Stimulated activated CD4-positive, alpha-beta T cell treated with anti-CD3 and anti-CD28 coated beads, TNF-alpha, amount 100 ng/mL, for 1 hour (primary cell): ENCODE results near the gene TNFRSF6B.
A peak's percentile ranks its signal among the peaks of the same experiment; 100 is the strongest.

Source experiments
- DNase-seq, 3 donors: peaks; one replicate each; pipeline ENCODE4 v3.0.0-alpha.2; 2020; ENCODE audit warnings: low read depth in 3 of 3, low spot score in 1 of 3

Gene TNFRSF6B

DNA sequence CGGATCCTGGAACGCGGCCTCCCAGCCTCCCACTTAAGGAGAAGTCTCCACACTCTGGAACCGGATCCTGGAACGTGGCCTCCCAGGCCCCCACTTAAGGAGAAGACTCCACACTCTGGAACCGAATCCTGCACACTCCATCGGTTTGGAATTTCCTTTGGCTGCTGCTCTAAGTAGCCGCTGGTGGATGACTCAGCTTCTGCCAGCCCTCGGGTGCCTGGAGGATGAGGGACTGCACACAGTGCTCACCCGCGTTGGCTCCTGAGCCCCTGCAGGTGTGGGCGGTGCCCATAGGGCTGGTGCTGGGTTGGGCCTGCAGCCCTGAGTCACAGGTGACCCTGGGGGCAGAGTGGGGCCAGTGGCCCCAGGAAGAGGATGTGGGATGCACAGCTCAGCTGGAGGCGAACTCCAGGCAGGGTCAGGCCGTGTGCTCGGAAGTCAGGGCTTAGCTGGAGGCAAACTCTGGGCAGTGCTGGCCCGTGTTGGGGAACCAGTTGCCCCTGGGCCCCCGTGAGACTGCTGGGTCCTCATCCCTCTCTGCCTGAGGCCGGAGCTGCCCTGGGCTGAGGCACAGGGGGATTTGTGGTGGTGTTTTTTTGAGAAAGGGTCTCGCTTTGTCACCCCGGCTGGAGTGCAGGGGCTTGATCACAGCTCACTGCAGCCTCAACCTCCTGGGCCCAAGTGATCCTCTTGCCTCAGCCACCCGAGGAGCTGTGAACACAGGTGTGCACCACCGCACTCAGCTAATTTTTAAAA is 13.9 kb upstream of the TNFRSF6B start:
- DNase-seq = no peak

DNA sequence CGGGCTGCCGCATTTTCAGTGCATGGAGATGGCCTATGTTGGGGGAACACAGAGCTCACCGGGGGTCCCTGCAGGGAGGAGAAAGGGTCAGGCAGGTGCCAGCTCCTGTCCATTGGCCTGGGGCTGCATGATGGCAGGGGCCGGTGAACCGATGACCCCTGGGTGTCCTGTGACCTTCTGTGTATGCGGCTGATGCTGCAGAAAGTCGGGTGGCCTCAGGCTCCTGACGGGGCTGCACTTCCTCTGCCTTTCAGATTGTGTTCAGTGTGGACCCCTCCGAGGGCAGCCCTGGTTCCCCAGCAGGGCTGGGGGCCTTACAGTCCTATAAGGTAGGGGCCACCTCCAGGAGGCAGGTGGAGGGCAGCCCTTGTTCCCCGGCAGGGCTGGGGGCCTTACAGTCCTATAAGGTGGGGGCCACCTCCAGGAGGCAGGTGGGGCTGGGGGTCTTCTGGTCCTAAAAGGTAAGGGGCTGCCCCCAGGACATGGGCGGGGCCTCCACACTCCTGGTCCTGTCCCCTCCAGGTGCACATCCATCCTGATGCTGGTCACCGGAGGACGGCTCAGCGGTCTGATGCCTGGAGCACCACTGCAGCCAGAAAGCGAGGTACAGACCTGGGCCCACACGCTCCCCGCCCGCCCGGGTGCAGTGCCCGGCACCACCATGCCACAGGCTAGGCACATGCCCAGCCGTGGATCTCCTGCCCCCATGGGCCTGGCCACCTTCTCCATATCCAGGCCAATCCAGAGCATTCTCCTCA is 11.0 kb upstream of the TNFRSF6B start:
- DNase-seq = no peak

DNA sequence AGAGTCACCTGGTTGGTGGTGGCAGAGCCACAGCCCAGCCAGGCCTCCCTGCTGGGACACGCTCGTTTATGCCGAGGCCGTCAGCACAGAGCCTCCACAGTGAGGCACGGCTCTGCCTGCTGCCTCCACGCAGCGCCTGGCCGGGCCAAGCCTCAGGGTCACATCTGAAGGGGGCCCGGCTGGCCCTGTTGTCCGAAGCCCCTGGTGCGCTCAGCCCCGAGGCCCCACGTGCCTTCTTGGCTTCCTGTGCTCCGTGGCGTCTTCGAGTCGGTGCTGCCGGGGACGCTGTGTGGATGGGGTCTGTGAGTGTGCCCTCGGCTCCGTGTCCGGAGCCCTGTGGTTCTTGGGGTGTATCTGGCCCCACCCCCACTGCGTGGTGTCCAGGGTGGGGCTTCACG is 10.4 kb upstream of the TNFRSF6B start:
- no peak for DNase-seq

DNA sequence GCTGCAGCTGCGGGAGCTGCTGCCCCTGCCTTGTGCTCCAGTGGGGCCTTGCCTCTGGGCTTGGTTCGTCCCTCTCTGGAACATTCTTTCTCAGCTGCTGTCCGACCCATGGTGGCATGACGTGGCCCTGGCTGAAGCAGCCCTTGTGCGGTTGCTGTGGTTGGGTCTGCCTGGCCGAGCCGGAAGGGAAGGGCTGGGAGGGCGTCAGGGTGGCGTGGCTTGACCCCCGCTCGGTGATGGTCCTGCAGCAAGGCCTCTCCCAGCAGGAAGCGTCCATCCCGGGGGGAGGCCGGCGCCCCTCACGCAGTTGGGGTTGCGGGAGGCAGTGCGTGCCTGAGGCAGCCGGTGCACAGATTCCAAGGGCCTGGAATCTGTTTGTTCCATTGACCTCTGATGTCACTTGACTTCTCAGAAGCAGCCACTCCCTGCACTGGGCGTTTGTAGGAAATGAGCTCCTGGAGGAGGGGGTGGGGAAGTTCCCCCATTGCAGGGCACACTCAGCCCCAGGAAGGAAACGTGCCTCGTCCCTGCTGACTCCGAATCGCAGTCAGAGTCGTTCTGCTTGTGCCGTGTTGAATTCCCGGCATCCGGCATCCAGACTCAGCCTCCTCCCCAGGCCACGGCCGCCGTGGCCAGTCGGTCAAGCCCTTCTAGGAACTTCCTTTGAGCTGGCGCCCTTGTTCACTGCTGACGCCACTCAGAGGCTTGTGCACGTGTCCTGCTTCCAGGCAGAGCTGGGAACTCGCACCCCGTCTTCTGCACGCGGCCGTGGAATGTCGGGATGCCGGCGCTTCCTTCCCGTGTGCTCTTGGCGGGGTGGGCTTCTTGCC is 9.7 kb upstream of the TNFRSF6B start:
- peak in 1 of 3 donors; percentile 38 for DNase-seq

DNA sequence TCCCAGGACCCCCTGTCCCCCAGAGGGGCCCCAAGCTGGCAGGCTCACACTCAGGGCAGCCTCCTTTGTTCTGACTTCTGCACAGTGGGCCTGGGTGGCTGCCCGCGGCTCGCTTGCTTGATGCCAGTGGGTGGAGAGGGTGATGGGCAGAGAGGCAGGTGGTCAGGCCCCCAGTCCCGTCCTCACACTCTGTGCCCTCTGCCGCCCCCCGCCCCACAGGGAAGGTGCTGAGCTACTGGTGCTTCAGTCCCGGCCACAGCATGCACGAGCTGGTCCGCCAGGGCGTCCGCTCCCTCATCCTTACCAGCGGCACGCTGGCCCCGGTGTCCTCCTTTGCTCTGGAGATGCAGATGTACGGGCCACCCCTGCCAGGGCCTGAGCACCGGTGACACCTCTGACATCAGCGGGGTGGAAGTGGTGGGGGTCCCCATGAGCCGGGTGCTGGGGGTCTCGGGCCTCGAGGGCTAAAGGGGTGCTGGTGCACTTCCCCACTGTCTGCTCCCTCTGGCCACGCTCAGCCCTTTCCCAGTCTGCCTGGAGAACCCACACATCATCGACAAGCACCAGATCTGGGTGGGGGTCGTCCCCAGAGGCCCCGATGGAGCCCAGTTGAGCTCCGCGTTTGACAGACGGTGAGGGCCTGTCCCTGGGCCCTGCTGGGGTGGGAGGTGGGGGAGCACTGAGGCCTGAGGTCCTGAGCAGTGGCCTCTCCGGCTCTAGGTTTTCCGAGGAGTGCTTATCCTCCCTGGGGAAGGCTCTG is 8.9 kb upstream of the TNFRSF6B start:
- no peak for DNase-seq

DNA sequence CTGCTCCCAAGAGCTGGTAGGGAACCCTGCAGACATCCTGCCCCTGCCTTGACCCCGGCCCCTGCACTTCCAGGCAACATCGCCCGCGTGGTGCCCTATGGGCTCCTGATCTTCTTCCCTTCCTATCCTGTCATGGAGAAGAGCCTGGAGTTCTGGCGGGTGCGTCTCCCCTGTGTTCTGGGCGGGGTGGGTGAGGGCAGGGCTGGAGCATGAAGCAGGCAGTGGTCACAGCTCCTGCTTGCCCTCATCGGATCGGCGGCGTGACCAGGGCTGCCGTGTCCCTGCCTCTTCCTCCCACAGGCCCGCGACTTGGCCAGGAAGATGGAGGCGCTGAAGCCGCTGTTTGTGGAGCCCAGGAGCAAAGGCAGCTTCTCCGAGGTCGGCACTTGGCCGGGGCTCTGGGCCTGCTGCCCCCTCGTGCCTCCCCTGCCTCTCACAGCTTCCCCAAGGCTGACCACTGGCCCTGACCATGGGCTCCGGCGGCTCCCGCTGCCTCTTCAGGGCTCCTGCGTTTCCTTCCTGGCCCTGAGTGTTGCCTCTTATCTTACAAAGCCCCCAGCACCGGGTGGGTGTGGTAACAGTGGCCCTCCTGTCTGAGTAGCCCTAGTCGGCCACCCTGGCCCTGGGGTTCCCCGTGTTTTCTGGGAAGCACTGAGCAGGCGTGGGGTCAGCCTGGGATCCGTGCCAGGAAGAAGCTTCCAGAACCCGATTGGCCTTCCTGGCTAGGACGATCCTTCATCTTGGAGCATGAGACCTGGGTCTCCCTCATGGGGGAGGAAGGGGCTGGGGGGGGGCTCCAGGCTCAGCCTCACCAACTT is 8.0 kb upstream of the TNFRSF6B start:
- DNase-seq = no peak

DNA sequence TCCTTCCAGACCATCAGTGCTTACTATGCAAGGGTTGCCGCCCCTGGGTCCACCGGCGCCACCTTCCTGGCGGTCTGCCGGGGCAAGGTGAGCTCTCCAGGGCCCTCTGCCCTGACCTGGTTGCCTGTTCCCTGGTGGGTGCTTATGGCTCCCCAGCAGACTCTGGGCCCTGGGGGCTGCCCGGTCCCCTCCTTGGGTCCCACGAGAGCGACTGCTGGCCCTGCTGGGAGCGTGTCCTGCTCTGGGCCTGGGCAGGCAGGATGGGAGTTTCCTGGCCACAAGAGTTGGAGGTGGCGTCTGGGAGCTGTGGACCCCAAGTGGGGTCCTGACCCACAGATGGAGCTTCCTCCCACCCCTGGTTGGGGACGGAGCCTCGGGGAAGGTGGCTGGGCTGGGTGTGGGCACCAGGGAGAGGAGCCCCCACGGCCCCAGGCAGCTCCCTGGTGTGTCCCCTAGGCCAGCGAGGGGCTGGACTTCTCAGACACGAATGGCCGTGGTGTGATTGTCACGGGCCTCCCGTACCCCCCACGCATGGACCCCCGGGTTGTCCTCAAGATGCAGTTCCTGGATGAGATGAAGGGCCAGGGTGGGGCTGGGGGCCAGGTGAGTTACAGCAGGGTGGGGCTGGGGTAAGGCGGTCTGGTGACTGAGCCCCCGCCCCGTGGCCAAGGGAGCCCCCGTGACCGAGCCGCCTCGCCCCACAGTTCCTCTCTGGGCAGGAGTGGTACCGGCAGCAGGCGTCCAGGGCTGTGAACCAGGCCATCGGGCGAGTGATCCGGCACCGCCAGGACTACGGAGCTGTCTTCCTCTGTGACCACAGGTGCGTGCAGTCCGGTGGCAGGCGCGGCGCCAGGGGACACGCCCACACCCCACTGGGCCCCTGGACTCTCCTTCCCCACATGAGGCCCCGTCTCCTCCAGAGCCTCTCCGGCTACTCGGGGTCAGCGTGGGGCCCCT is 7.1 kb upstream of the TNFRSF6B start:
- DNase-seq = no peak

DNA sequence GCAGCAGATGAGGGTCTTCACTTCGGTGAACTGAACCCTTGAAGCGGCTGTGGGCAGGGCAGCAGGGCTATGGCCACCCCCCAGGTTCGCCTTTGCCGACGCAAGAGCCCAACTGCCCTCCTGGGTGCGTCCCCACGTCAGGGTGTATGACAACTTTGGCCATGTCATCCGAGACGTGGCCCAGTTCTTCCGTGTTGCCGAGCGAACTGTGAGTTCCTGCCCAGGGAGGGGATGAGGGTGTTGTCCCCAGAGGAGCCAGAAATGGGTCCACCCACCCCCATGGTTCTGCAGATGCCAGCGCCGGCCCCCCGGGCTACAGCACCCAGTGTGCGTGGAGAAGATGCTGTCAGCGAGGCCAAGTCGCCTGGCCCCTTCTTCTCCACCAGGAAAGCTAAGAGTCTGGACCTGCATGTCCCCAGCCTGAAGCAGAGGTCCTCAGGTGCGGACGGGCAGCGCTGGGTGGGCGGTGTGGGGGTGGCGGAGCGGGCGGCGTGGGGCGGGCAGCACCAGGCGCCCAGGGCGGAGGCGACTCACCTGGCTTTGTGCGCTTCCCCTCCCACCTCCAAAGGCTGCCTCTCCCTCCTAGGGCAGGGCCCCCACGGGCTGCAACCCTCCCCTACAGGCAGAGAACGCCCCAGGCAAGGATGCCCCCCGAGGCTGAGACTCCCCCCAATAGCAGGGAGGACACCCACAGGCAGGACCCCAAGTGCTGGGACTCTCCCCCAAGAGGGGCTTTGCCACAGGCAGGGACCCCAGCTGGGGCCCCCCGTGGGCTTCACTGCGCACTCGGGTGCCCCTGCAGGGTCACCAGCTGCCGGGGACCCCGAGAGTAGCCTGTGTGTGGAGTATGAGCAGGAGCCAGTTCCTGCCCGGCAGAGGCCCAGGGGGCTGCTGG is 6.2 kb upstream of the TNFRSF6B start:
- DNase-seq = no peak

DNA sequence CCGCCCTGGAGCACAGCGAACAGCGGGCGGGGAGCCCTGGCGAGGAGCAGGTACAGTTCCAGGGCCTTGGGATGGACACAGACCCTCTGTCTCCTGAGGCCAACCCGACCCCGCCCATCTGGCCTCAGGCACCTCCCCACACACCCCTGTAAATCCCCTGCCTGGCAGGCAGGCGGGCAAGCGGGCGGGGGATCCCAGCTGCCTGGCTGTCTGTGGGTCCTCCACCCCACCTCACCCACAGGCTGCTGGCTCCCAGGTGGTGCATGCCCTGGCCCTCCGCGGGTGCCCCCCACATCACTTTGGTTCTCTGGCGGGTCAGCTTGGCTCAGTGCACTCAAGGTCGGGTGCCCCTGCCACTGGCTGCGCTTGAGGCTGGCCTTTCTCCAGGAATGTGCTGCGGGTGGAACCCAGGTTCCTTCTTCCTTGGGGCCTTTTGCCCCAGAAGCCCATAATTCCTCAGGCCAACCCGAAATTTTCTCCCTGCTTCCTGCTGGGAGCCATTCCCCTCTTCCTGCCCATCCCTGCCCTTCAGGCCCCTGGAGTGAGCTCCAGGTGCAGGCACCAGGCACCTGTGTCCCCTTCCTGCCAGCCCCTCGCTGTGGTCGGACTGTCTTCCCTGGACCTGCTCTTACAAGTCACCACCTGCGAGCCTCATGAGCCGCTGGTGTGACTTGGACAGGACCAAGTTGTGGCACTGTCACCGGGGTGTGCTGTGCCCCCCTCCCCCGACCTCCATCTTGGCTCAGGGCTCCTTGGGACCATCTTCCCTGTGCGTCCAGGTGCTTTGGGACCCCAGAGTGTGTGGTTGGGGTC is 5.3 kb upstream of the TNFRSF6B start:
- no peak for DNase-seq

DNA sequence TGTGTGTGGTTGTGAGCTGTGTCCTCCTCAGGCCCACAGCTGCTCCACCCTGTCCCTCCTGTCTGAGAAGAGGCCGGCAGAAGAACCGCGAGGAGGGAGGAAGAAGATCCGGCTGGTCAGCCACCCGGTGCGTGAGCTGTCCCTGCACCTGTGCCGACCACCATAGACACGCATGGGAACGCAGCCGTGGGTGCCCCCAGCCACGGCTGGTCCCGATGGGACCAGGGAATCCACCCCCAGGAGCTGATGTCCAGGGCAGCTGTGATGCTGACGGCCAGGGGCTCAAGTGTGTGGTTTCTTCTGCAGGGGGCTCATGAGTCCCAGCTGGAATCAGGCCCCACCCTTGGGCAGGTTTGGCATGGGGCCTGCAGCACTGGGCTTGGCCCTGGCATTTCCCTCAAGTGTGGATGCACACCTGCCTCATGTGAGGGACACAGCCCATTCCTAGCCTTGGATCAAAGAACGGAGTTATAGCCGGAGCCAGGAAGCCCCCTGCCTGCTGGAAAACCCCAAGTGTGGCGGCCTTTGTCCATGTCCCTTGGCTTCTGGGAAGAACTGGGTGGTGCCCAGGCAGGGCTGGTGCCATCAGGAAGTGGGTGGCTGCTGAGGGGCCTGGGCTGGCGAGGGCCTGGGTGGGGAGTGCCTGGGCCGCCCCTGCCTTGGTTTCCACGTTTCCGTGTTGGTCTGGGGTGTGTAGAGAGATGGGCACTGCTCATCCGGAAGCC is 4.6 kb upstream of the TNFRSF6B start:
- no peak for DNase-seq

DNA sequence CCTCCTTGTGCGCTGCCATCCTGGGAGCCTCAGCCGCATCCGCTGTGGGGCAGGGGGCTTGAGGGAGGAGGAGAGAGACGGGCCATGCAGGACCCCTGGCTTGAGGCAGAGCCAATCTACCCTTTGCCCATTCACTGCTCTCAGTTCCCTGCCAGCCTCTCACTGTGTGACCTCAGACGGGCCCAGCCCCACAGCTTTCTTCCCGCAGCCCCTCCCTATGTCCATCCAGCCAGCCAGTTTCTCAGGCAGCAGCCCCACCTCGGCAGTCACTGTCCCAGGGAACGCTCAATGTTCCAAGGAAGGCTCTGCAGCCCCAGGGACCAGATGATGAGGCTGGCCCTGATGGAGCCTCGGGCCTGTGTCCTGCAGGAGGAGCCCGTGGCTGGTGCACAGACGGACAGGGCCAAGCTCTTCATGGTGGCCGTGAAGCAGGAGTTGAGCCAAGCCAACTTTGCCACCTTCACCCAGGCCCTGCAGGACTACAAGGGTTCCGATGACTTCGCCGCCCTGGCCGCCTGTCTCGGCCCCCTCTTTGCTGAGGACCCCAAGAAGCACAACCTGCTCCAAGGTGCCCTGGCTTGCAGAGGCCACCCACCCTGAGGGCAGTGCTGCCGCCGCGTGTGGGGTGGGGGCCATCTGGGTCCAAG is 3.9 kb upstream of the TNFRSF6B start:
- DNase-seq = no peak

DNA sequence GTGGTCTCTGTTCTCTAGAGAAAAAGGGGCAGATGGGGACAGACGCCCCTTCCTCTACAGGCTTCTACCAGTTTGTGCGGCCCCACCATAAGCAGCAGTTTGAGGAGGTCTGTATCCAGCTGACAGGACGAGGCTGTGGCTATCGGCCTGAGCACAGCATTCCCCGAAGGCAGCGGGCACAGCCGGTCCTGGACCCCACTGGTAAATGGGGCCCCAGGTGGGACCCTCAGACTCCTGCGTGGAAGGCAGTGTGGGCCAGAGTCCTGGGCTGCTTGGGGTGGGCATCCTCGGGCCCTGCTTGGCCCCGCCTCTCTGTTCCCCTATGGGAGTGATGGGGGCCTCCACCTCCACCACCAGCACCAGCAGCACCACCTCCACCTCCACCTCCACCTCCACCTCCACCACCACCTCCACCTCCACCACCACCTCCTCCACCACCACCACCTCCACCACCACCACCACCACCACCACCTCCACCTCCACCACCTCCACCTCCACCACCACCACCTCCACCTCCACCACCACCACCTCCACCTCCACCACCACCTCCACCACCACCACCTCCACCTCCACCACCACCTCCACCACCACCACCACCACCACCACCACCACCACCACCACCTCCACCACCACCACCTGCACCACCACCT is 3.2 kb upstream of the TNFRSF6B start:
- DNase-seq = no peak

DNA sequence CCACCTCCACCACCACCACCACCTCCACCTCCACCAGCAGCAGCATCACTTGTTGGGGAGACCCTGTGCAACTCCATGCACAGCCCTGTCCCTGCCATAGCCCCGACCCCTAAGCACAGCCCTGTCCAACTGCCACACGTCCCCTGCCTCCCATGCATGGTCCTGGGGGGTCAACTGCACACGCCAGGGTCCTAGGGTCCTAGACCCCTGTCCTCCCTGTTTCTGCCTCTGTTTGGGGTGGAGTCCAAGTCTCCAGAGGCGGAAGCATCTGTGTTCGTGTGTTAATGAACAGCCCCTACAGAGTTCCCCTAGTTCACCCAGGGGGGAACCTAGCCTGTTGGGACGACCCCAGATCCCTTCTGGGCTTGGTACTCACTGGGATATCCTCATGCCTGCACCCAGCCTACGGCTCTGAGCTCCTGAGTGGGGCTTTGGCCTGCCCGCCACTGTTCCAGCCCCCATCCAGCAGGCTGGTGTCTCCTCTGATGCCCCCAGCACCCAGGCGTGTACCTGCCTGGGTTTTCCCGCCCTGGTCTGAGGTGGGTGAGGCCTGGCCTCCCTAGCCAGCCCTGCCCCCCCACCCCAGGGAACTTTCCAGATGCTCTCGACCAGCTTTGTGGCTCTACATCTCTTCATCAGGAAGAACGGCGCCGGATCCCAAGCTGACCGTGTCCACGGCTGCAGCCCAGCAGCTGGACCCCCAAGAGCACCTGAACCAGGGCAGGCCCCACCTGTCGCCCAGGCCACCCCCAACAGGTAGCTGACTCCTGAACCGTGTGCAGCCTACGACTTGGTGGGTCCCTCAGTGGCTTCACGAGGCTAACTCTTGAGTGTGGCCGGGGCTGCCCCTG is 2.5 kb upstream of the TNFRSF6B start:
- DNase-seq = no peak

DNA sequence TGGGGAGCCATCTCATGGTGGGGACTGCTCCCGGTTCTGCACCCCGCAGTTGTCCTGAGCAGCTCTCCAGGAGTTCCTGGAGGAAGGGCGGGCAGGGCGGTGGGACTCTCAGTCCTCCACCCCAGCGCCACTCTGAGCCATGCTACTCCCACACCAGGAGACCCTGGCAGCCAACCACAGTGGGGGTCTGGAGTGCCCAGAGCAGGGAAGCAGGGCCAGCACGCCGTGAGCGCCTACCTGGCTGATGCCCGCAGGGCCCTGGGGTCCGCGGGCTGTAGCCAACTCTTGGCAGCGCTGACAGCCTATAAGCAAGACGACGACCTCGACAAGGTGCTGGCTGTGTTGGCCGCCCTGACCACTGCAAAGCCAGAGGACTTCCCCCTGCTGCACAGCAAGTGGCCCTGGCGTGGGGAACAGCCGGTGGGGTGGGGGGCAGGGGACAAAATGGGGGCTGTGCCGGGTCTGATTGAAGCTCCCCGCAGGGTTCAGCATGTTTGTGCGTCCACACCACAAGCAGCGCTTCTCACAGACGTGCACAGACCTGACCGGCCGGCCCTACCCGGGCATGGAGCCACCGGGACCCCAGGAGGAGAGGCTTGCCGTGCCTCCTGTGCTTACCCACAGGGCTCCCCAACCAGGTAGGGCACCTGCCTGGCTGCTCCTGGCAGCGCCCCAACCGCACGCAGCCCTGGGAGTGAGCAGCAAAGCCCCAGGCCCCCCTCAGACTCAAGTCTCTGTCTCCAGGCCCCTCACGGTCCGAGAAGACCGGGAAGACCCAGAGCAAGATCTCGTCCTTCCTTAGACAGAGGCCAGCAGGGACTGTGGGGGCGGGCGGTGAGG is 1.6 kb upstream of the TNFRSF6B start:
- no peak for DNase-seq
